Measurements from ENCODE around the gene FANCC. TPM values are rescaled to one million over a fixed set of nuclear protein-coding genes. Genes with fewer than 3 reads are reported as not detected.

The FANCC gene
- total RNA-seq, 1 experiment from 2014 or later = 19.4 TPM

DNA sequence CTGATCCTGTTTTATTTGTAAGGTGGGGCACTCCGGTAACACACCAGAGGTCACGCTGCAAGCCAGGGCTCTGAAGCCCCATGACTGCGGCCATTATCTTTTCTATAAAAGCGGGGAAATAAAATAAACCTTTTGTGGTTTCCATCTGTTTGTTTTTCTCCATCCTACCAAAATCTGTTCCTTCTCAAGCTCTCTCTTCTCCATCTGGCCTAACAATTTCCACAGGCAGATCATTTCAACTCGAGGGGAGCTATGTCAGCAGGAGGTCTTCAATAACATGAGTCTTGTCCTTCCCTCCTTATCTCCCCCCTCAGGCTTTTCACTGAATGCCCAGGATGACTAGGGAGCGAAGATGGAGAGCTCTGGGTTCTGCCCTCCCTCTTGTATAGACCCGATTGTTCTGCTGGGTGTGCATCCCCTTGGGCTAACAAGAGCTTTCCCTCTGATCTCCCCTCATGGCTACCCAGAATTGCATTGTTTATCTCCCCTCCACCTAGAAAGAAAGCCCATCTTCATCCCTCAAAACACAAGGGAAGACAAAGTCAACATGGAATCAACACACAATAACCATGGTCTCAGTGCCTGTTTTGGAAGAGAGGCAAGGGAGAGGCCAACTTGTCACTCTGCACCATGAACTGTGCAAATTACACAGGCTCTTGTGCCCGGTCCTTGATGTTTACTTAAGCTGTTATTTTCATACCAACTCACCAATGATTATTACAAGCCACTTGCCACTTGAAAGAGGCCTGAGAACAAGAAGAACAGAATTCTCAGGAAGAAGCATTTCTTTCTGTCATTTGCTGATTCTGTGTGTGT lies 187.8 kb downstream of the FANCC start (continued):
- TF ChIP-seq, protein P1, sequence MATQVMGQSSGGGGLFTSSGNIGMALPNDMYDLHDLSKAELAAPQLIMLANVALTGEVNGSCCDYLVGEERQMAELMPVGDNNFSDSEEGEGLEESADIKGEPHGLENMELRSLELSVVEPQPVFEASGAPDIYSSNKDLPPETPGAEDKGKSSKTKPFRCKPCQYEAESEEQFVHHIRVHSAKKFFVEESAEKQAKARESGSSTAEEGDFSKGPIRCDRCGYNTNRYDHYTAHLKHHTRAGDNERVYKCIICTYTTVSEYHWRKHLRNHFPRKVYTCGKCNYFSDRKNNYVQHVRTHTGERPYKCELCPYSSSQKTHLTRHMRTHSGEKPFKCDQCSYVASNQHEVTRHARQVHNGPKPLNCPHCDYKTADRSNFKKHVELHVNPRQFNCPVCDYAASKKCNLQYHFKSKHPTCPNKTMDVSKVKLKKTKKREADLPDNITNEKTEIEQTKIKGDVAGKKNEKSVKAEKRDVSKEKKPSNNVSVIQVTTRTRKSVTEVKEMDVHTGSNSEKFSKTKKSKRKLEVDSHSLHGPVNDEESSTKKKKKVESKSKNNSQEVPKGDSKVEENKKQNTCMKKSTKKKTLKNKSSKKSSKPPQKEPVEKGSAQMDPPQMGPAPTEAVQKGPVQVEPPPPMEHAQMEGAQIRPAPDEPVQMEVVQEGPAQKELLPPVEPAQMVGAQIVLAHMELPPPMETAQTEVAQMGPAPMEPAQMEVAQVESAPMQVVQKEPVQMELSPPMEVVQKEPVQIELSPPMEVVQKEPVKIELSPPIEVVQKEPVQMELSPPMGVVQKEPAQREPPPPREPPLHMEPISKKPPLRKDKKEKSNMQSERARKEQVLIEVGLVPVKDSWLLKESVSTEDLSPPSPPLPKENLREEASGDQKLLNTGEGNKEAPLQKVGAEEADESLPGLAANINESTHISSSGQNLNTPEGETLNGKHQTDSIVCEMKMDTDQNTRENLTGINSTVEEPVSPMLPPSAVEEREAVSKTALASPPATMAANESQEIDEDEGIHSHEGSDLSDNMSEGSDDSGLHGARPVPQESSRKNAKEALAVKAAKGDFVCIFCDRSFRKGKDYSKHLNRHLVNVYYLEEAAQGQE (IDR thresholded peaks at IDR 0.05; ENCODE audit: low read depth) = no peak
- TF ChIP-seq ZFX (IDR thresholded peaks at IDR 0.05) (no peak), SRF (IDR thresholded peaks at IDR 0.05; ENCODE audit: low read depth) (no peak), POLR2A (IDR thresholded peaks at IDR 0.05; ENCODE audit: borderline replicate concordance, extremely low read depth, insufficient read depth, insufficient read length) (no peak), CBX3 (IDR thresholded peaks at IDR 0.05; ENCODE audit: low read depth) (no peak), ZNF274 (IDR thresholded peaks at IDR 0.05; ENCODE audit: low read depth, low read length) (no peak), EZH2 (IDR thresholded peaks at IDR 0.05) (no peak), POLR2AphosphoS5 (IDR thresholded peaks at IDR 0.05; ENCODE audit: low read depth, low read length) (no peak), JUND (IDR thresholded peaks at IDR 0.05) (no peak)
- TF ChIP-seq, protein P2, sequence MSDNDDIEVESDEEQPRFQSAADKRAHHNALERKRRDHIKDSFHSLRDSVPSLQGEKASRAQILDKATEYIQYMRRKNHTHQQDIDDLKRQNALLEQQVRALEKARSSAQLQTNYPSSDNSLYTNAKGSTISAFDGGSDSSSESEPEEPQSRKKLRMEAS (IDR thresholded peaks at IDR 0.05) = no peak
- TF ChIP-seq, protein P3, sequence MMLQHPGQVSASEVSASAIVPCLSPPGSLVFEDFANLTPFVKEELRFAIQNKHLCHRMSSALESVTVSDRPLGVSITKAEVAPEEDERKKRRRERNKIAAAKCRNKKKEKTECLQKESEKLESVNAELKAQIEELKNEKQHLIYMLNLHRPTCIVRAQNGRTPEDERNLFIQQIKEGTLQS (IDR thresholded peaks at IDR 0.05) = no peak

DNA sequence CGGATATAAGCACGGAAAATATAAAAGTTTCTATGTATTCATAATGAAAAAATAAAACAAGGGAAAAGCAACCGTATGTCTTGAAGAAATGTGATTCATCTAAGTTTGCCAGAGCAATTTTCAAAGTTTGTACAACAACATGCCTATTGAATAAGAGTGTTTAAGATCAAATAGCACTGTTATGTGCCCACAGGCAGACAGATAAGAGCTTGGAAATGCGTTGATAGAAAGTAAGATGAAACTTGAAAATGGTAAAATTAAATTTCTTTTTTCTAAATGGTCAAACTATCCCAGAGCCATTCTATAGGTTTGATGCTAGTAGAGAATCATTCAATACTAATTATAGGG lies 189.4 kb downstream of the FANCC start:
- RAD21 ChIA-PET (ENCODE audit: low non-redundant PET in 1 of 2, low total read pairs in 2 of 2, uncharacterized antibody in 2 of 2, unreplicated experiment in 2 of 2) = interaction anchor here (0.6 to 2.4 kb wide), 7 partner anchors 40 to 459 kb away, joined by 3 to 14 read pairs (median 4); no protein-coding TSS in a partner anchor
- H3K36me3 ChIP-seq (ENCODE audit: control insufficient read depth in 1 of 2, insufficient read depth in 2 of 2, low read length in 2 of 2) = no peaks in the 10 kb centered on the region
- intact Hi-C loops (cut with micrococcal nuclease) = no loop called here
- no peak overlapping the region for H2AFZ ChIP-seq (ENCODE audit: low read depth, low read length, poor library complexity, severe bottlenecking)
- no peaks in the 10 kb centered on the region for H3K27me3 ChIP-seq (ENCODE audit: insufficient read depth, low read length)
- no TSS peak for BruUV-seq (replicated peaks)
- H3K9me3 ChIP-seq (ENCODE audit: control insufficient read depth in 1 of 2, insufficient read depth in 1 of 2, low read depth in 1 of 2, low read length in 2 of 2) = no peaks in the 10 kb centered on the region
- H3K9me2 ChIP-seq (ENCODE audit: insufficient read depth) = no peaks in the 10 kb centered on the region
- H3K4me1 ChIP-seq (ENCODE audit: control insufficient read depth in 1 of 2, insufficient read depth in 2 of 2, low read length in 2 of 2) = no peaks in the 10 kb centered on the region
- H4K20me1 ChIP-seq (ENCODE audit: insufficient read depth) = no peaks in the 10 kb centered on the region
- CTCF ChIA-PET = interaction anchor here (0.6 to 8.1 kb wide), 24 partner anchors 10 to 574 kb away, joined by 3 to 158 read pairs (median 4); partner anchors contain the start of genes AOPEP and PCAT7
- no peak overlapping the region for H3K4me3 ChIP-seq (replicated peaks in 1 of 2; ENCODE audit: low read depth in 1 of 2, low read length in 2 of 2)
- no peak overlapping the region for H3K9ac ChIP-seq (ENCODE audit: low read length)
- no peak for ATAC-seq
- H3K27ac ChIP-seq (ENCODE audit: low read depth, low read length) = no peak overlapping the region
- H3K79me2 ChIP-seq (ENCODE audit: insufficient read depth, low read length) = no peaks in the 10 kb centered on the region
- POLR2A ChIA-PET = no interaction called here
- no peak for DNase-seq (ENCODE audit: low read depth, low spot score)
- no peak overlapping the region for H3K4me2 ChIP-seq (ENCODE audit: low read length)
- no peak for TF ChIP-seq EGR1 (IDR thresholded peaks at IDR 0.05; ENCODE audit: low read depth)
- TF ChIP-seq, protein P1 (IDR thresholded peaks at IDR 0.05; ENCODE audit: low read depth) = no peak
- no peak for TF ChIP-seq ZNF274 (IDR thresholded peaks at IDR 0.05; ENCODE audit: low read depth, low read length)
- TF ChIP-seq TCF7L2 (IDR thresholded peaks at IDR 0.05; ENCODE audit: borderline replicate concordance, extremely low read depth, insufficient read depth, insufficient read length) = no peak
- TF ChIP-seq, protein P2 (IDR thresholded peaks at IDR 0.05) = no peak
- no peak for TF ChIP-seq SIN3A (IDR thresholded peaks at IDR 0.05; ENCODE audit: low read depth)
- no peak for TF ChIP-seq POLR2AphosphoS5 (IDR thresholded peaks at IDR 0.05; ENCODE audit: low read depth, low read length)
- no peak for TF ChIP-seq SRF (IDR thresholded peaks at IDR 0.05; ENCODE audit: low read depth)
